GM19035 (cell line): ENCODE data around the gene SSC5D.

Experiments
- ATAC-seq: cut with Tn5 transposase; IDR thresholded peaks from one replicate; pipeline ENCODE4 v1.9.1; 2021; ENCODE audit not compliant: unreplicated experiment

The SSC5D gene

DNA sequence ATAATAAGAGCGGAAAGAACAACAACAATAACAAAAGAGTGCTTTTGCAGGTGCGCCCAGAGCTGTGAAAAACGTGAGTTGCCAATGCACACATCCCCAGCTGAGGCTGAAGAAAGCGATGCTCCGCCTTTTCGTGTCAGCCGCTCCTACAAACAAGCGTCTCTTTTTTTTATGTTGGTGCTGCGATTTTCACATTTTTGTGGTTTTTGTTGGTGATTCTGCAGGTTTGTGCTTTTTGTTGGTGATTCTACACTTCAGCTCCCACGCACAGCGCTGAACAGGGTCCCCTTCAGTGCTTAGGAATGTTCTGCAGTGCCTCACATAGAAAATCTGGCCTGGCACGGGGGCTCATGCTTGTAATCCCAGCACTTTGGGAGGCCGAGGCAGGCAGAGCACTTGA, 64.4 kb downstream of the SSC5D start:
- ATAC-seq, result no peak

DNA sequence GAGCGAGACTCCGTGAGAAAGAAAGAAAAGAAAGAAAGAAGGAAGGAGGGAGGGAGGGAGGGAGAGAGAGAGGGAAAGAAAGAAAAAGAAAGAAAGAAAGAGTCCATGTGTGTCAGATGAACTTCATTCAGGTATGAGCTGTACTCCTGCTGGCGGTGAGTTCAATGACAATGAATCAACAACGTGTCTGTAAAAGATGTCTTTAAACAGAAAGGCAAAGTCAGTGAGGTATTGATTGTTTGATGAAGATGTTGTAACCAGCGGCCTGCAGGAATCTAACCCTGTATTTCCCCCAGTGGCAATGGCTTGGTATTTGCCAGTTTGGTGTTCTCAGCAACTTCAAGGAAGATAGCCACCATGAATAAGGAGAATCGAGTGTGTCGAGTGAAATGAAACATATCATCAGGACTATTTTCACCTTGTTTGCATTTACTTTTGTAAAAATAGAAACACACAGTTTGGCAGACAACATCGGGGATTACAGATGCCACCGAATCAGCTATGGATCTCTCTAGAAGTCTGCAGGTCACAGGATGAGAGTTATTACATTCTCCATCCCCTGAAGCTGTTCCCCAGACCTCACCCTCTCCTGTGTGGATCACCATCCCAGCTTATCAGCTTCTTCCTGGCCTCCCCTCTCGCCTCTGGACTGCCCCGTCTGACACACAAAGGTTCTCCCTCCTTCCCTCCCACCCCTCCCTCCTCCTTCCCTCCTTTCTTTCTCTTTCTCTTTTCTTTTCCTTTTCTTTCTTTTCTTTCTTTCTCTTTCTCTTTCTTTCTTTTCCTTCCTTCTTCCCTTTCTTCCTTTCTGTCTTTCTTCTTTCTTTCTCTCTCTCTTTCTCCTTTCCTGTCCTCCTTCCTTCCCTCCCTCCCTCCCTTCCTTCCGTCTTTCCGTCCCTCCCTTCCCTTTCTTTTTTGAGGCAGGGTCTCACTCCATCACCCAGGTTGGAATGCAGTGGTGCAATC, 65.3 kb downstream of the SSC5D start:
- no peak for ATAC-seq

DNA sequence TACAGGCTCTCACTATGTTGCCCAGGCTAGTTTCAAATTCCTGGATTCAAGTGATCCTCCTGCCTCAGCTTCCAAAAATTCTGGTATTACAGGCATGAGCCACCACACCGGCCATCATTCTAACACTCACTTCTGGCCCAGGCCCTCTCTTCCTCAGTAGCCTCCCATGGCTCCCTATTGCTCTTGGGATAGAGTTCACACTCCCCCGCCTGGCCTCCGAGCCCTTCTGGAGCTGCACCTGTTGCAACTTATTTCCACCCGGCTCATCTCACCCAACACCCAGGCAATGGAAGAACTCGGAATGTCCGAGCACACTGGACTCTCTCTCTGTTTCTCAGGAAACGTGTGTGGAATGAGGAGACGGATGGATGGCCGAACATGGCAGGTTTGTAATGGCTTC, 66.1 kb downstream of the SSC5D start:
- no peak for ATAC-seq

DNA sequence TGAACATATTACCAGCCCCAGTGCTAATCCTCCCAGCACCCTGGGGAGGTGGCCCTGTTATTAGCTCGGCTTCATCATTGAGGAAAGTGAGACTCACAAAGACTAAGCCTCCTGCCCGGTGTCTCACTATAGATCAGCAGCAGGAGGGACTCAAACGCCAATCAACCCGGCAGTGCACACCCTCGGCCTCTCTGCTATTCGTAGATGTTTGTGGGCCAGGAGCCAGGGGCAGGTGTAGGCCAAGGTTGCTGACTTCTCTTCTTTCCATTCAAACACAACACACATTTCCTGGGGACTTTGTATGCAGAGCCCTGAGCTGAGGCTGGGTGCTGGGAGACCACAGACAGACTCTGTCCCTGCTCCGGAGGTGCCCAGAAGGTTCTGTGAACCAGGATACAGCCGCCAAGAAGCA, 66.5 kb downstream of the SSC5D start:
- ATAC-seq, result no peak

DNA sequence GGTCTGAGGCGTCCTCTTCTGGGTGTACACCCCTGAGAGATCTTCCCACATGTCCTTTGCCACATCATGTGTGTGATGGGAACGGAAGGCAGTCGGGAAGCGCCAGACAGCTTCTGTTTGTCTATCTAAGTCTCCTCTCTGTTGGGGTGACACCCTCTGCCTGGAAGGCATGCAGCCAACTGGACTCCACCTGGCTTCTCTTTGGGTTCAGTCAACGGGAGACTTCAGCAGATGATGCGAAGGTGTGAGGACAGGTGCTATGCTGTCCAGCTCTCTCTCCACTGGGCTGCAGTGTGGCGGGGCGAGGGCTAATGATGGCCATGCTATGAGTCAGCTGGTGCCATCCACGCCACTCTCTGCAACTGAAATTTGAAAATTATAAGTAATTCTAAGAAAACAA, 71.4 kb downstream of the SSC5D start:
- ATAC-seq, result no peak

DNA sequence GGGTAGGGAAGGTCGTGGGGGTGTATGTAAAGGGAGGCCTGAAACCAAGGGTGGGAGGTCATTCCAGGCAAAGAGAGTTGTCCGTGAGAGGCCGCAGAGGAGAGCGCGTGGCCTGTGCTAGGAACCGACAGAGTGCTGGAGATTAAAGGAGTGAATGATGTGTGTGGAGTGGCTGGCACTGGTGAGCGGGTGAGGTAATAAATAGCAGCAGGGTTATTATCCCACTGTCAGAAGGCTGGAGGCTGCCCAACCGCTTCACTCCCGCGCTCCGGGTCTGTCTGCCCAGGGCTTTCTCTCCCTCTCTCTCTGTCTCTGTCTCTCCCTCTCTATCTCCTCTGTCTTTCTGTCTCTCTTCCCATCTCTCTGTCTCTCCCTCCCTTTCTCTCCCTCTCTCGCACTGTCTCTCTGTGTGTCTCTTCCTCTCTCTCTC, 75.0 kb downstream of the SSC5D start:
- no peak for ATAC-seq

DNA sequence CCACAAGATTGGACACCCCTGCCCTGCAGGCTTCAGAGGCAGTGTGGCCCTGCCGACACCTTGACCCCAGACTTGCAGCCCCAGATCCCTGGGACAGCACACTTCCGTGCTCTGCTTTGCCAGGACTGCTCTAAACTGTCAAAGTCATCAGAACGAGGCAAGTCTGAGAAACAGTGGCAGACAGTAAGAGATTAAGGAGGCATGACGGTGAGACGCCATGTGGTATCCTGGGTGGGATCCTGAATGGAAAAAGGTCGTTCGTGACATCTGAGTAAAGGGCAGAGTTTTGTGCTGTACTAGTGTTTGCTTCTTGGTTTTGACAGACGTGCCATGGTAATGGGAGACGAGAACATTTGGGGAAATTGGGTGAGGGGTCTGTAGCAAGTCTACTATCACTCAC, 78.6 kb downstream of the SSC5D start:
- no peak for ATAC-seq

DNA sequence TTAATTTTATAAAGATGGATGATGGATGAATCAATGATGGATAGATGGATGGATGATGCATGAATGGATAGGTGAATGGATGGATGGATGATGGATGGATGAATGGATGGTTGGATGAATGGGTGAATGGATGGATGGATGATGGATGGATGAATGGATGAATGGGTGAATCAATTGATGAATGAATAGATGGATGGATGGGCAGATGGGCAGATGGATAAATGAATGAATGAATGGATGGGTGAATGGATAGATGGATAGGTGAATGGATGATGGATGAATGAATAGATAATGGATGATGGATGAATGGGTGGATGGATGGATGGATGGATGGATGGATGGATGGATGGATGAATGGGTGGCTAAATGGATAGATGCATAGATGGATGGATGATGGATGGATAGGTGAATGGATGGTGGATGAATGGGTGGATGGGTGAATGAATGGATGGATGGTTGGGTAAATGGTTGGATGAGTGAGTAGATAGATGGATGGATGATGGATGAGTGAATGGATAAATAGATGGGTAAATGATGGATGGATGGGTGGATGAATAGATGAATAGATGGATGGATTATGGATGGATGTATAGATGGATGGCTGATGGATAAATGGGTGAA, 79.6 kb downstream of the SSC5D start:
- ATAC-seq, result no peak
